Neural progenitor cell (in vitro differentiated cells): ENCODE measurements around the gene VWA3B. TPM values are rescaled to one million over a fixed set of nuclear protein-coding genes. Genes with fewer than 3 reads are reported as not detected.

Experiments
- DNase-seq: peaks from one replicate; pipeline ENCODE4 v3.0.0-alpha.2; 2016; ENCODE audit warnings: low spot score
- H2AFZ ChIP-seq: fragments of 200-600 bp; sonication (generic); replicated peaks from 2 replicates; pipeline ENCODE4 v1.6.1; 2016; ENCODE audit warnings: antibody characterized with exemption
- H3F3A ChIP-seq: fragments of 200-600 bp; sonication (generic); 2 replicates; pipeline ENCODE4 v1.6.1; 2016; ENCODE audit warnings: antibody characterized with exemption, low read depth
- H3K27ac ChIP-seq: fragments of 200-600 bp; sonication (generic); 2 replicates; pipeline ENCODE4 v1.5.1; 2016; ENCODE audit warnings: mild to moderate bottlenecking
- H3K27me3 ChIP-seq: fragments of 200-600 bp; sonication (generic); 2 replicates; pipeline ENCODE4 v1.6.1; 2016; ENCODE audit warnings: mild to moderate bottlenecking, moderate library complexity
- H3K36me3 ChIP-seq: fragments of 200-600 bp; sonication (generic); 2 replicates; pipeline ENCODE4 v1.5.1; 2016
- H3K4me1 ChIP-seq: fragments of 200-600 bp; sonication (generic); 2 replicates; pipeline ENCODE4 v1.6.1; 2016; ENCODE audit warnings: mixed run types
- H3K4me2 ChIP-seq: fragments of 200-600 bp; sonication (generic); 2 replicates; pipeline ENCODE4 v1.6.1; 2016
- H3K4me3 ChIP-seq: fragments of 200-600 bp; sonication (generic); 2 replicates; pipeline ENCODE4 v1.5.1; 2016
- H3K79me2 ChIP-seq: fragments of 200-600 bp; sonication (generic); 2 replicates; pipeline ENCODE4 v1.6.1; 2016; ENCODE audit warnings: low read depth
- H3K9ac ChIP-seq: fragments of 200-600 bp; sonication (generic); 2 replicates; pipeline ENCODE4 v1.6.1; 2016
- H3K9me3 ChIP-seq: fragments of 200-600 bp; sonication (generic); 2 replicates; pipeline ENCODE4 v1.5.1; 2016; ENCODE audit warnings: low read depth
- H4K20me1 ChIP-seq: fragments of 200-600 bp; sonication (generic); 2 replicates; pipeline ENCODE4 v1.6.1; 2016; ENCODE audit warnings: low read depth
- H3K27ac Mint-ChIP-seq: 3 replicates; pipeline ENCODE4 v1.8.0; 2021; ENCODE audit warnings: mixed read lengths
- H3K27me3 Mint-ChIP-seq: 2 replicates; pipeline ENCODE4 v1.8.0; 2022; ENCODE audit warnings: low read depth, mild to moderate bottlenecking, inconsistent platforms, moderate library complexity, mixed read lengths; ENCODE audit not compliant: insufficient read depth
- H3K36me3 Mint-ChIP-seq: 3 replicates; pipeline ENCODE4 v1.8.0; 2021; ENCODE audit warnings: mixed read lengths
- H3K4me1 Mint-ChIP-seq: 3 replicates; pipeline ENCODE4 v1.8.0; 2021; ENCODE audit warnings: mixed read lengths
- H3K4me3 Mint-ChIP-seq: 3 replicates; pipeline ENCODE4 v1.8.0; 2021; ENCODE audit warnings: mild to moderate bottlenecking, moderate library complexity, mixed read lengths
- H3K9me3 Mint-ChIP-seq: 3 replicates; pipeline ENCODE4 v1.8.0; 2020; ENCODE audit warnings: mixed read lengths
- CTCF ChIP-seq: fragments of 200-600 bp; sonication (generic); IDR thresholded peaks from 2 replicates; pipeline ENCODE4 v1.5.1; 2017; ENCODE audit warnings: antibody characterized with exemption, mild to moderate bottlenecking
- EZH2 ChIP-seq: fragments of 200-600 bp; sonication (generic); IDR thresholded peaks from 2 replicates; pipeline ENCODE4 v1.6.1; 2017; ENCODE audit warnings: antibody characterized with exemption, mild to moderate bottlenecking, moderate library complexity
- EZH2phosphoT487 ChIP-seq: fragments of 200-600 bp; sonication (generic); IDR thresholded peaks from 2 replicates; pipeline ENCODE4 v1.6.1; 2017; ENCODE audit warnings: antibody characterized with exemption
- total RNA-seq: library from RNA; depleted of rRNA; stranded (reverse); fragments of >200 nt; gene quantifications from 2 replicates; pipeline ENCODE4 v1.2.3, GENCODE V29; 2015; ENCODE audit warnings: low replicate concordance

VWA3B gene
- total RNA-seq, 1 donor from 2014 or later = not detected

- Histone ChIP-seq H3K9ac (no peak overlapping the region), H4K20me1 (peaks cover 11% of the 10 kb centered on the region), H2AFZ (no peak overlapping the region), H3K9me3 (peaks cover 6% of the 10 kb centered on the region), H3K79me2 (no peaks in the 10 kb centered on the region), H3F3A (no peaks in the 10 kb centered on the region), H3K4me3 (no peak overlapping the region), H3K27ac (no peak overlapping the region), H3K36me3 (no peaks in the 10 kb centered on the region), H3K27me3 (peaks cover 37% of the 10 kb centered on the region), H3K4me1 (peaks cover 3% of the 10 kb centered on the region), H3K4me2 (no peak overlapping the region)
- Mint-ChIP-seq H3K27ac (no peak overlapping the region), H3K9me3 (peaks cover 11% of the 10 kb centered on the region), H3K36me3 (peaks cover 6% of the 10 kb centered on the region), H3K4me3 (no peak overlapping the region), H3K27me3 (peaks cover 19% of the 10 kb centered on the region), H3K4me1 (peaks cover 6% of the 10 kb centered on the region)
- no peak for DNase-seq
- no peak for TF ChIP-seq CTCF
- TF ChIP-seq EZH2 = no peak
Observed at GRCh38 chr2:98341241-98341640, 254.3 kb downstream of the VWA3B start.

GRCh38 chr2:98343285-98343684 lies 256.3 kb downstream of the VWA3B start:
- H3K36me3 ChIP-seq = no peaks in the 10 kb centered on the region
- peaks cover 15% of the 10 kb centered on the region for H3K4me1 Mint-ChIP-seq
- H4K20me1 ChIP-seq = peaks cover 30% of the 10 kb centered on the region
- H3K36me3 Mint-ChIP-seq = peaks cover 1% of the 10 kb centered on the region
- DNase-seq = no peak
- peaks cover 14% of the 10 kb centered on the region for H3F3A ChIP-seq
- no peak overlapping the region for H3K27ac Mint-ChIP-seq
- no peak for TF ChIP-seq EZH2phosphoT487
- no peak for TF ChIP-seq EZH2
- no peak for TF ChIP-seq CTCF
- H3K27me3 Mint-ChIP-seq = peaks cover 26% of the 10 kb centered on the region
- no peak overlapping the region for H3K4me3 Mint-ChIP-seq
- peaks cover 2% of the 10 kb centered on the region for H3K9me3 ChIP-seq
- peaks cover 19% of the 10 kb centered on the region for H3K4me1 ChIP-seq
- H3K27me3 ChIP-seq = peaks cover 57% of the 10 kb centered on the region
- H3K4me2 ChIP-seq = no peak overlapping the region
- no peak overlapping the region for H3K9ac ChIP-seq
- no peak overlapping the region for H3K4me3 ChIP-seq
- no peak overlapping the region for H2AFZ ChIP-seq
- no peak overlapping the region for H3K27ac ChIP-seq
- peaks cover 3% of the 10 kb centered on the region for H3K9me3 Mint-ChIP-seq
- H3K79me2 ChIP-seq = no peaks in the 10 kb centered on the region

GRCh38 chr2:98346311-98347236 lies 259.6 kb downstream of the VWA3B start, which contains the start of gene CNGA3:
Gene CNGA3, plus strand, starts transcription at chr2:98346456. Its CDS starts 23,520 bp downstream, at chr2:98369976.
- peaks cover 33% of the 10 kb centered on the region for H4K20me1 ChIP-seq
- H3K27ac ChIP-seq = no peak within 1 kb of the TSS
- H3K4me3 ChIP-seq = peak within 1 kb of the TSS; percentile 47
- TF ChIP-seq EZH2 (peak; percentile 54), CTCF (no peak), EZH2phosphoT487 (peak; percentile 65)
- peaks cover 5% of the 10 kb centered on the region for H3K9me3 Mint-ChIP-seq
- H3K4me3 Mint-ChIP-seq = peak within 1 kb of the TSS; percentile 85
- peak; percentile 80 for DNase-seq
- H3K27me3 Mint-ChIP-seq = peaks cover 34% of the 10 kb centered on the region
- peaks cover 87% of the 10 kb centered on the region for H3K27me3 ChIP-seq
- H3K79me2 ChIP-seq = no peaks in the 10 kb centered on the region
- H3K36me3 Mint-ChIP-seq = no peaks in the 10 kb centered on the region
- no peak within 1 kb of the TSS for H2AFZ ChIP-seq
- no peak within 1 kb of the TSS for H3K9ac ChIP-seq
- H3K4me1 ChIP-seq = peaks cover 23% of the 10 kb centered on the region
- peak within 1 kb of the TSS; percentile 78 for H3K4me2 ChIP-seq
- no peak within 1 kb of the TSS for H3K27ac Mint-ChIP-seq
- no peaks in the 10 kb centered on the region for H3K36me3 ChIP-seq
- peaks cover 14% of the 10 kb centered on the region for H3F3A ChIP-seq
- no peaks in the 10 kb centered on the region for H3K9me3 ChIP-seq
- peaks cover 36% of the 10 kb centered on the region for H3K4me1 Mint-ChIP-seq
